Measurements from ENCODE around the gene LAMB3.

DNA sequence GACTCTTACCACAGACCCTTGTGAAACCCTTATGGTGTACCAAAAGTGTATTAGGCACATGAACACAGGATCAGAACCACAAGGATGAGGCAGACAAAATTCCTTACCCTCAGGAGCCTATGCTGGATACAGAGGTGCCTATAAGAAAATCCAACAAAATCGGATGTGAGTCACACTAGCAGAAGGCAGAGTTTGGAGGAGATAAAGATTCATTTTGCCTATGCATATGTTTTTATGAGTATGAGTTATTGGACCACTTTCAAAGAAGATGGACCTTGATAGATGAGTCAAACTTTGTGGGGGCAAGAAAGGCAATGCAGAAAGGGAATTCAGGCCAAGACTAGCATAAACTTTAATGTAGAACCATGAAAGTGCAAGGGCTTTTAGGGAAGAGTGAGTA lies 51.7 kb downstream of the LAMB3 start:
- TF ChIP-seq, protein P1, sequence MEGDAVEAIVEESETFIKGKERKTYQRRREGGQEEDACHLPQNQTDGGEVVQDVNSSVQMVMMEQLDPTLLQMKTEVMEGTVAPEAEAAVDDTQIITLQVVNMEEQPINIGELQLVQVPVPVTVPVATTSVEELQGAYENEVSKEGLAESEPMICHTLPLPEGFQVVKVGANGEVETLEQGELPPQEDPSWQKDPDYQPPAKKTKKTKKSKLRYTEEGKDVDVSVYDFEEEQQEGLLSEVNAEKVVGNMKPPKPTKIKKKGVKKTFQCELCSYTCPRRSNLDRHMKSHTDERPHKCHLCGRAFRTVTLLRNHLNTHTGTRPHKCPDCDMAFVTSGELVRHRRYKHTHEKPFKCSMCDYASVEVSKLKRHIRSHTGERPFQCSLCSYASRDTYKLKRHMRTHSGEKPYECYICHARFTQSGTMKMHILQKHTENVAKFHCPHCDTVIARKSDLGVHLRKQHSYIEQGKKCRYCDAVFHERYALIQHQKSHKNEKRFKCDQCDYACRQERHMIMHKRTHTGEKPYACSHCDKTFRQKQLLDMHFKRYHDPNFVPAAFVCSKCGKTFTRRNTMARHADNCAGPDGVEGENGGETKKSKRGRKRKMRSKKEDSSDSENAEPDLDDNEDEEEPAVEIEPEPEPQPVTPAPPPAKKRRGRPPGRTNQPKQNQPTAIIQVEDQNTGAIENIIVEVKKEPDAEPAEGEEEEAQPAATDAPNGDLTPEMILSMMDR (IDR thresholded peaks at IDR 0.05): no peak
- no peak for TF ChIP-seq POLR2A (IDR thresholded peaks at IDR 0.05)

Measured in testis (tissue), 2 donors.